NCI-H345 treated with DMSO at 0.1 percent for 48 hours (cell line): ENCODE data around the gene RIC1.
A peak's percentile ranks its signal among the peaks of the same experiment; 100 is the strongest.
"Not testable (repeated sequence)": the region's sequence is repeated elsewhere in the genome, so short reads cannot be mapped to it uniquely, and the experiment has no call there.

Experiments
- DNase-seq: peaks from one replicate; lab custom pipeline; 2025; ENCODE audit not compliant: unreplicated experiment; lab: John Stamatoyannopoulos, UW

The RIC1 gene

DNA sequence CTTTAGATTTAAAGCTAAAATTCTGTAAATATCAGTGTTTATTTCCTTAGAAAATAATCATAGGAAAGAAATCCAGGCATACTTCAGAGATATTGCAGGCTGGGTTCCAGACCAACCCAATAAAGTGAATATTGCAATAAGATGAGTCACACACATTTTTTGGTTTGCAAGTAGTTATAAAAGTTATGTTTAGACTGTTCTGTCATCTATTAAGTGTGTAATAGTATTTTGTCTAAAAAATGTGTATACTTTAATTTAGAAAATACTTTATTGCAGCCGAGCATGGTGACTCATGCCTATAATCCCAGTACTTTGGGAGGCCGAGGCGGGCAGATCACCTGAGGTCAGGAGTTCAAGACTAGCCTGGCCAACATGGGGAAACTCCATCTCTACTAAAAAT lies 6.9 kb upstream of the RIC1 start:
- no peak for DNase-seq

DNA sequence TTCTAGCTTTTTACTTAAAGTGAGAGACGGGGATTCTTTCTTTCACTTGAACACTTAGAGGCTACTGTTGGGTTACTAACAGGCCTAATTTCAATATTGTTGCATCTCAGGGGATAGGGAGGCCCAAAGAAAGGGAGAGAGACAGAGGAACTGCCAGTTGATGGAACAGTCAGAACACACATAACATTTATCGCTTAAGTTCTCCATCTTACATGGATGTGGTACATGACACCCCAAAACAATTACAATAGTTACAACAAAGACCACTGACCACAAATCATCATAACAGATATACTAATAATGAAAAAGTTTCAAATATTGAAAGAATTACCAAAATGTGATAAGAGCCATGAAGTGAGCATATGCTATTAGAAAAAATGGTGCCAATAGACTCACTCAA lies 4.3 kb upstream of the RIC1 start:
- no peak for DNase-seq

- DNase-seq, result no peak
Measured at GRCh38 chr9:5626727-5627634, 1.9 kb upstream of the RIC1 start.

DNA sequence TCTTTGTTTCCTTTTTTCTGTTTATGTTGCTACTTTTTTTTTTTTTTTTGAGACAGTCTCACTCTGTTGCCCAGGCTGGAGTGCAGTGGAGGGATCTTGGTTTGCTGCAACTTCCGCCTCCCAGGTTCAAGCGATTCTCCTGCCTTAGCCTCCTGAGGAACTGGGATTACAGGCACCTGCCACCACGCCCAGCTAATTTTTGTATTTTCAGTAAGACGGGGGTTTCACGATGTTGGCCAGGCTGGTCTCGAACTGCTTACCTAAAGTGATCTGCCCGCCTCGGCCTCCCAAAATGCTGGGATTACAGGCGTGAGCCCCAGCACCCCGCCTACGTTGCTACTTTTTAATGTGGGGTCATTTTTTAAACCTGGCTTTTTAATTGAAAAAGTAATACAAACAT lies 1.2 kb upstream of the RIC1 start:
- not testable (repeated sequence) for DNase-seq

DNA sequence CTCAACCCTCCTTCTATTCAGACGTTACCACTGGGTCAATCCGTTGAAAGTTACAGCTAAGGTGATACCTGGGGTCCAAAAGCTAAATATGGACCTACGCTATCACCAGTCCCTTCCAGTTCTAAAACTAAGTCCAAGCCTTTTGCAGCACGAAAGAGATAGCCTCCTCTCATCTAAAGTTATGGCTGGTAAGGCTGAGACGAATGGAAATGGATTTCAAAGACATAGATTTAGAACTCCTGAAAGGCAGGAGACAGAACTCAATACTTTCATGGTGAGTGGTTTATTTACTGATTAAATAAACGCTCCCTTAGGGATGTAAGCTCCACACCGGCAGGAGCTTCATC lies 751 bp upstream of the RIC1 start:
- DNase-seq, result no peak

DNA sequence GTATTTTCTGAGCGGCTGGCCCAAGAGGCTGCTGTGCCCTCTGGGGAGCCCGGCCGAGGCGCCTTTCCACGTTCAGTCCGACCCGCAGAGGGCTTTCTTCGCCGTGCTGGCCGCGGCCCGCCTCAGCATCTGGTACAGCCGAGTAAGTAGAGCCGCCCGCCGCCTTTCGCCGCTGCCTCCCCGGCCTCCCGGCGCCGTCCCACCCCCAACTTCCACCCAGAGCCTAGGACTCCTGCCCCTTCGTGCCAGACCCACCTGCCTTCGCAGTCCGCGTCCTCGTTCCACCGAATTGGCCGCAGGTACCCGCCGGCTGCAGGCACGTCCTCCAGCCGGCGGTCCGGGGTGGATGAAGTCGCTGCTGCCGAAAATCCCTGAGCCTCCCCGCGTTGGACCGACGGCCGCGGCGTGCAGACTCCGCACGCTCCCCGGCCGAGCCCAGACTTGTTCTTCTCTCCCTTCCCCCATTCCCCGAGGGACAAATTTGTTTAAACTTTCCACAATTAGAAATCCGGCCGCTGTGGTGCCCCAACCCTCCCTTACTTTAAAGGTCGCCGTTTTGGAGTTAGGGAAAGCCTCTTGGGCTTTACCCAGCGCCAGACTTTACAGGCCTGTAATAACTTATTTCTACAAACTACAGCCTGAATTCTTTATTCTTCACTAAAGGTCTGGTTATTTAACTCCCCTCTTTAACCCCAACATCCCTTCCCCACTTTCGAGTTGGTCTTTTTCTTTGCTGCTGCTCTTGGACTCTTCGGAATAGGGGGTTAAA lies 589 bp downstream of the RIC1 start:
- DNase-seq, result peak; percentile 28

DNA sequence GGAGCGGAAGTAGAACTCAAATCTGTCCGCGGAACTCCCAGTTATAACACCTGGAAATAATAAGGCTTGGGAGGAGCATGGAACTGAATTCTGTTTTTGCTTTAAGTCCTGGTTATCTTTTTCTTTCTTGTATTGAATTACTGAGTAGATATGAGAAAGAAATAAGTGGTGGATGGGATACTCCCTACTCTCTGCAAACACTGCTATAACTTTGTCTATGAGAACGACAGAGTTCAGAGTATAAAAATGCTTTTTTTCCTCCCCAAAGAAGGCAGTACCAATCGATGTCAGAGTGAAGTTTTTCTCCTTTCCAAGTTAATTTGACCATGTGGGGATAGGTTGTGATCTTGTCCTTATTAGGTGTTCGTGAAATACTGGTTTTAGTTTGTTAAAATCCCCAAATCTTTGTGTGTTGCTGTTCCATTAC lies 1.2 kb downstream of the RIC1 start:
- no peak for DNase-seq

DNA sequence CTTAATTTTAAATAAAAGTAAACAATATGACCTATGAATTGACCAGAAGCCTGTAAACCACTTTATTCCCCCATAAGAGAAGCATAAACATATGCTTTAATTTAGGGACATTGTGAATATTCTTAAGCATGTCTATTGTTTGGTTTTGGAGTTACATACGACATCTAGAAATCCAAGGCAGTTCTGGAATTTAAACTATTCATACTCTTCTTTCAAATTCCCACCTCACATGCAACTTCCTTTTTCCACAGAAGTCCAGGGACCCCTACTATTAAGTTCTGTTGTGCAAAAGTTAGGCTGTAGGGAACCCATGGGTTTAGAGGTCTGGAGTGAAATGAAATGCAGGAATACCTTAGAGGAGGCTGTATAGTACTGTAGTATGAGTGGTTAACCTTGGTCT lies 2.1 kb downstream of the RIC1 start:
- no peak for DNase-seq

GRCh38 chr9:5632540-5632939 lies 3.6 kb downstream of the RIC1 start:
- DNase-seq, result no peak

GRCh38 chr9:5633243-5633642 lies 4.3 kb downstream of the RIC1 start:
- DNase-seq, result no peak

GRCh38 chr9:5635390-5635789 lies 6.5 kb downstream of the RIC1 start:
- no peak for DNase-seq

- DNase-seq, result no peak
Measured at GRCh38 chr9:5639816-5640215, 10.9 kb downstream of the RIC1 start.

DNA sequence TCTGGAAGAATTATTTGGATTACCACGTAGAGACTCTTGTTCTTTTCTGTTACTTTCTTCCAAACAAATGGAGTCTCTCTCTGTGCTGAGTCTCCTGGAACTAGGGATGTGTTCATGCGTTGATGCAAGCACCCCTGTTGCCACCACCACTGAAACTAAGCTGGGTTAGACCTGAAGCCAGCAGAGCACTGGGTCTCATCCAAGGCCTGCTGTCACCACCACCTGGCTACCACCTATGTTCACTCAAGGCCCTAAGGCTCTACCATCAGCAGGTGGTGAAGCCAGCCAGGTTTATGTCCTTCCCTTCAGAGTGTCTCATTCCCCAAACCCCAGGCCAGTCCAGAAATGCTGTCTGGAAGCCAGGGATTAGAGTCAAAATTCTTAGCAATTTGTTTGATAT lies 13.3 kb downstream of the RIC1 start:
- DNase-seq, result no peak

GRCh38 chr9:5643005-5643624 lies 14.2 kb downstream of the RIC1 start:
- no peak for DNase-seq

- DNase-seq, result no peak
Measured at GRCh38 chr9:5644501-5644900, 15.6 kb downstream of the RIC1 start.

DNA sequence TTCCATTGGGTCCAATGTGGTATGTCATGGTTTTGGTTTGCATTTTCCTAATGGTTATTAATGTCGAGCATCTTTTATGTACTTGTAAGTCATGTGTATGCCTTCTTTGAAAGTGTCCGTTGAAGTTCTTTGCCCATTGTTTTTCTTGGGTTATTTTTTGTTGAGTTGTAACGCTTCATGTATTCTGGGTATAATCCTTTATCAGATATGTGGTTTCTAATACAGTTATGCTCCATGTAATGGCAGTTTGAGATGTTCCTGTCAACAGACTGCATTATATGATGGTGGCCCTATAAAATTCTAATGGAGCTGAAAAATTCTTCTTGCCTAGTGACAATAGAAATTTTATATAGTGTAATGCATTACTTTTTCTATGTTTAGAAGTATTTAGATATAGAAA lies 17.2 kb downstream of the RIC1 start:
- no peak for DNase-seq

GRCh38 chr9:5650356-5651105 lies 21.6 kb downstream of the RIC1 start:
- DNase-seq, result no peak

GRCh38 chr9:5651246-5651645 lies 22.3 kb downstream of the RIC1 start:
- no peak for DNase-seq

DNA sequence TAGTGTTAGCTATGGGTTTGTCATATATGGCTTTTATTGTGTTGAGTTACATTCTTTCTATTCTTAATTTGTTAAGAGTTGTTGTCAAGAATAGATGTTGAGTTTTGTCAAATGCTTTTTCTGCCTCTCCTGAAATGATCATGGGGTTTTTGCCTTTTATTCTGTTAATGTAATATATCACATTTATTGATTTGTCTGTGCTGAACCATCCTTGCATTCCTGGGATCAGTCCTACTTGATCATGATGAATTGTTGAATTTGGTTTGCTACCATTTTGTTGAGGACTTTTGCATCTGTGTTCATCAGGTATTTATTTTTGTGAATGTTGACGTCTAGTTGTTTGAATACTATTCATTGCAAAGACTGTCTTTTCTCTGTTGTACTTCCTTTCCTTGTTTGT lies 23.9 kb downstream of the RIC1 start:
- no peak for DNase-seq

DNA sequence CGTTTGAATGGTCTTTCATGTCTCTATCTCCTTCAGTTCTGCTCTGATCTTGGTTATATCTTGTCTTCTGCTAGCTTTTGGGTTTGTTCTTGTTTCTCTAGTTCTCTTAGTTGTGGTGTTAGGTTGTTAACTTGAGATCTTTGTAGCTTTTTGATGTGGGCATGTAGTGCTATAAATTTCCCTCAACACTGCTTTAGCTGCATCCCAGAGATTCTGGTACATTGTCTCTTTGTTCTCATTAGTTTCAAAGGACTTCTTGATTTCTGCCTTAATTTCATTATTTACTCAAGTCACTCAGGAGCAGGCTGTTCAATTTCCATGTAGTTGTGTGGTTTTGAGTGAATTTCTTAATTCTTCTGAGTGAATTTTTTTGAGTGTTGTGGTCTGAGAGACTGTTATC lies 33.9 kb downstream of the RIC1 start:
- DNase-seq, result not testable (repeated sequence)

GRCh38 chr9:5665059-5665458 lies 36.2 kb downstream of the RIC1 start:
- no peak for DNase-seq
